ENCODE results near the gene TLCD1. TPM values are rescaled to one million over a fixed set of nuclear protein-coding genes. Genes with fewer than 3 reads are reported as not detected.

Gene TLCD1
- total and polyA plus RNA-seq, 2 donors (not counting 3 experiments of a cell fraction or from before 2014, with no cell fraction given), result 2.6 to 6.8 TPM

- no peak for DNase-seq (ENCODE audit: low read depth, low spot score)
- Histone ChIP-seq H3K9me3 (replicated peaks; ENCODE audit: control insufficient read depth, insufficient read depth, low read length) (no peaks in the 10 kb centered on the region), H3K27me3 (ENCODE audit: control insufficient read depth in 2 of 2, insufficient read depth in 2 of 2, low read length in 2 of 2) (no peaks in the 10 kb centered on the region), H3K4me1 (ENCODE audit: control insufficient read depth, extremely low read depth, insufficient read depth, low read length) (no peaks in the 10 kb centered on the region), H3K9me1 (replicated peaks; ENCODE audit: control insufficient read depth, extremely low read depth, insufficient read depth, low read length) (no peaks in the 10 kb centered on the region), H3K27ac (ENCODE audit: insufficient read depth, low read depth, low read length) (no peak overlapping the region), H2AFZ (ENCODE audit: low read depth, low read length) (no peak overlapping the region), H3K79me2 (ENCODE audit: control insufficient read depth, insufficient read depth, low read length) (no peaks in the 10 kb centered on the region), H3K4me3 (replicated peaks in 1 of 3; ENCODE audit: insufficient read depth in 1 of 3, low read depth in 1 of 3, low read length in 3 of 3) (no peak overlapping the region), H3K36me3 (ENCODE audit: control insufficient read depth in 2 of 2, extremely low read depth in 1 of 2, insufficient read depth in 2 of 2, low read length in 2 of 2) (peaks cover 18 to 55% of the 10 kb centered on the region in 2 experiments), H3K4me2 (ENCODE audit: insufficient read depth, low read length) (no peak overlapping the region), H4K20me1 (replicated peaks; ENCODE audit: control insufficient read depth, extremely low read depth, insufficient read depth, low read length) (no peaks in the 10 kb centered on the region), H3K9ac (replicated peaks; ENCODE audit: extremely low read depth, insufficient read depth, low read length) (no peak overlapping the region)
- intact Hi-C loops (cut with micrococcal nuclease), result no loop called here
- BruUV-seq (replicated peaks), result no TSS peak
- no peak for FAIRE-seq
- ChIA-PET CTCF (interaction anchor here (1.3 kb wide), 1 partner anchor 45 kb away, joined by 6 read pairs; no protein-coding TSS in a partner anchor), POLR2A (no interaction called here)
- TF ChIP-seq GATA2 (IDR thresholded peaks at IDR 0.05; ENCODE audit: insufficient read depth, insufficient read length, low read depth, low read length), result no peak
- no peak for TF ChIP-seq EZH2 (IDR thresholded peaks at IDR 0.05; ENCODE audit: borderline replicate concordance, low read depth, low read length, severe bottlenecking)
- TF ChIP-seq CTCF (IDR thresholded peaks at IDR 0.05; ENCODE audit: extremely low read depth in 1 of 2, insufficient read depth in 1 of 2, low read depth in 1 of 2, low read length in 2 of 2), result no peak
- no peak for TF ChIP-seq POLR2A (IDR thresholded peaks at IDR 0.05; ENCODE audit: low read depth, low read length)
- TF ChIP-seq POLR2AphosphoS5 (IDR thresholded peaks at IDR 0.05; ENCODE audit: insufficient read depth, low read depth, low read length), result no peak
- TF ChIP-seq MAX (IDR thresholded peaks at IDR 0.05; ENCODE audit: insufficient read depth, insufficient read length), result no peak
- no peak for TF ChIP-seq FOS (IDR thresholded peaks at IDR 0.05; ENCODE audit: borderline replicate concordance, insufficient read depth, low read length)
- no peak for TF ChIP-seq JUN (IDR thresholded peaks at IDR 0.05; ENCODE audit: borderline replicate concordance, insufficient read depth, insufficient read length, low read depth)
- TF ChIP-seq MYC (IDR thresholded peaks at IDR 0.05; ENCODE audit: low read depth, low read length), result no peak
- dilution Hi-C loops (cut with MboI; ENCODE audit: extremely low pct_ligation_motif_present, low sequenced_read_pairs), result no loop called here
These were observed 32.2 kb downstream of the TLCD1 start for GRCh38 chr17:28693869-28694268.
